CD4-positive, alpha-beta T cell (primary cell): Measurements from ENCODE around the gene POR. TPM values are rescaled to one million over a fixed set of nuclear protein-coding genes. Genes with fewer than 3 reads are reported as not detected.

Source experiments
- ATAC-seq: fragments of 200-7000 bp; cut with Tn5 transposase; one replicate; pipeline ENCODE4 v1.10.0; 2022; ENCODE audit warnings: mild to moderate bottlenecking; ENCODE audit not compliant: poor library complexity
- CTCF ChIA-PET: fragments of 350-600 bp; sonication (Branson Sonifier 250); formaldehyde crosslinking; loops from one replicate; lab custom pipeline; 2021; ENCODE audit warnings: antibody characterized with exemption, inconsistent platforms; lab: Charles Lee
- POLR2A ChIA-PET: fragments of 350-600 bp; sonication (Branson Sonifier 250); formaldehyde crosslinking; loops from one replicate; lab custom pipeline; 2021; ENCODE audit warnings: antibody characterized with exemption, inconsistent platforms; lab: Charles Lee
- DNase-seq, 14 experiments: peaks; one replicate each; pipeline ENCODE4 v3.0.0-alpha.2; 2013 to 2020; ENCODE audit warnings: mixed read lengths in 2 of 14
- H3K27ac ChIP-seq, 2 donors: one replicate each; pipeline versions ENCODE4 v1.5.1 to v1.7.0; 2013; ENCODE audit warnings: low read length in 2 of 2, low read depth in 1 of 2, mild to moderate bottlenecking in 1 of 2
- H3K27me3 ChIP-seq, 2 experiments: 1 replicate in 1 of 2; 2 replicates in 1 of 2; pipeline versions ENCODE4 v1.6.1 to v1.7.0; 2013; ENCODE audit warnings: low read length in 2 of 2, control low read depth in 1 of 2, mild to moderate bottlenecking in 1 of 2, moderate library complexity in 1 of 2; ENCODE audit not compliant: insufficient read depth in 2 of 2, control insufficient read depth in 1 of 2
- H3K36me3 ChIP-seq: one replicate; pipeline ENCODE4 v1.6.1; 2013; ENCODE audit warnings: low read length, control low read depth; ENCODE audit not compliant: insufficient read depth
- H3K4me1 ChIP-seq: one replicate; pipeline ENCODE4 v1.6.1; 2013; ENCODE audit warnings: low read length, control low read depth; ENCODE audit not compliant: insufficient read depth
- H3K4me3 ChIP-seq: one replicate; pipeline ENCODE4 v1.5.1; 2013; ENCODE audit warnings: mild to moderate bottlenecking, low read length, moderate library complexity
- H3K9me3 ChIP-seq, 2 experiments: 1 replicate in 1 of 2; 2 replicates in 1 of 2; pipeline versions ENCODE4 v1.6.1 to v1.7.0; 2013; ENCODE audit warnings: low read length in 2 of 2, mild to moderate bottlenecking in 2 of 2, control low read depth in 1 of 2, moderate library complexity in 1 of 2; ENCODE audit not compliant: control insufficient read depth in 1 of 2, insufficient read depth in 1 of 2
- H3K27ac Mint-ChIP-seq: one replicate; pipeline ENCODE4 v1.8.0; 2020; ENCODE audit warnings: mixed read lengths
- H3K27me3 Mint-ChIP-seq: one replicate; pipeline ENCODE4 v1.8.0; 2021; ENCODE audit warnings: mixed read lengths
- H3K36me3 Mint-ChIP-seq: one replicate; pipeline ENCODE4 v1.8.0; 2021; ENCODE audit warnings: low read depth, mixed read lengths
- H3K4me1 Mint-ChIP-seq: one replicate; pipeline ENCODE4 v1.8.0; 2021; ENCODE audit warnings: low read depth, mixed read lengths
- H3K4me3 Mint-ChIP-seq: one replicate; pipeline ENCODE4 v1.8.0; 2020; ENCODE audit warnings: mild to moderate bottlenecking, mixed read lengths
- H3K9me3 Mint-ChIP-seq: one replicate; pipeline ENCODE4 v1.8.0; 2020; ENCODE audit warnings: mixed read lengths
- intact Hi-C, 2 experiments: fragments of 100-400 bp; cut with DNase I in 1 of 2; cut with micrococcal nuclease in 1 of 2; formaldehyde crosslinking; loops; one replicate each; pipeline versions ENCODE4 v1.15.1 to v1.9.0; 2023 to 2025; cut with DNase I, micrococcal nuclease
- total RNA-seq, 174 experiments: library from RNA in 2 of 174; stranded (reverse) in 2 of 174; gene quantifications; one replicate each; pipeline ENCODE4 v1.2.3 and lab custom pipeline; 2021 to 2026
- TF ChIP-seq, protein P1 (sequence below): fragments of 200-600 bp; IDR thresholded peaks from one replicate; pipeline ENCODE4 v1.8.0; 2022; ENCODE audit warnings: antibody characterized with exemption, mild to moderate bottlenecking

The POR gene
- total RNA-seq, 2 experiments from 2014 or later: 44.2 to 54.8 TPM

DNA sequence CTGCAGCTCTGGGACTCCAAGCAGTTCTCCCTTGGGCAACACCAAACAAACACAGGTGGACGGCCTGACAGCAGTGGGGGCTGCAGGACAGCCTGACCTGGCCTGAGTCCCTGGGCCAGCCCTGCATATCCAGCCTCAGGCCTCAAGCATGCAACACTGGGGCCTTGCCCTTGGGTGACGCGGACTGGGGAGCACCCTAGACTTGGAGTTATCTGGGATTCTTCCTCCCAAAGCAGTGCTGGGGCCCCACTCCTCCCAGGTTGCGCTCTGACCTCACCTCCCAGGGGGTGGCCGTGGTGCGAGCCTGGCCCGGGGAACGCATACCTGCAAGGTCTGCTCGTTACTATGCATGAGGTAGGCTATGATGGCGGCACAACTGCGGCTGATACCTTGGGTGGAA is 85.6 kb downstream of the POR start:
- Histone ChIP-seq H3K9me3 (no peaks in the 10 kb centered on the region), H3K4me3 (no peak overlapping the region), H3K27me3 (no peaks in the 10 kb centered on the region), H3K4me1 (peaks cover 5% of the 10 kb centered on the region), H3K27ac (no peak overlapping the region), H3K36me3 (peaks cover 10% of the 10 kb centered on the region)
- DNase-seq (no peak), ATAC-seq (no peak)
- no peak overlapping the region for H3K27ac Mint-ChIP-seq
- no peaks in the 10 kb centered on the region for H3K27me3 Mint-ChIP-seq
- POLR2A ChIA-PET: no interaction called here
- H3K36me3 Mint-ChIP-seq: peaks cover 42% of the 10 kb centered on the region
- peaks cover 15% of the 10 kb centered on the region for H3K4me1 Mint-ChIP-seq
- H3K9me3 Mint-ChIP-seq: no peaks in the 10 kb centered on the region
- intact Hi-C loops: no loop called here
- TF ChIP-seq, protein P1, sequence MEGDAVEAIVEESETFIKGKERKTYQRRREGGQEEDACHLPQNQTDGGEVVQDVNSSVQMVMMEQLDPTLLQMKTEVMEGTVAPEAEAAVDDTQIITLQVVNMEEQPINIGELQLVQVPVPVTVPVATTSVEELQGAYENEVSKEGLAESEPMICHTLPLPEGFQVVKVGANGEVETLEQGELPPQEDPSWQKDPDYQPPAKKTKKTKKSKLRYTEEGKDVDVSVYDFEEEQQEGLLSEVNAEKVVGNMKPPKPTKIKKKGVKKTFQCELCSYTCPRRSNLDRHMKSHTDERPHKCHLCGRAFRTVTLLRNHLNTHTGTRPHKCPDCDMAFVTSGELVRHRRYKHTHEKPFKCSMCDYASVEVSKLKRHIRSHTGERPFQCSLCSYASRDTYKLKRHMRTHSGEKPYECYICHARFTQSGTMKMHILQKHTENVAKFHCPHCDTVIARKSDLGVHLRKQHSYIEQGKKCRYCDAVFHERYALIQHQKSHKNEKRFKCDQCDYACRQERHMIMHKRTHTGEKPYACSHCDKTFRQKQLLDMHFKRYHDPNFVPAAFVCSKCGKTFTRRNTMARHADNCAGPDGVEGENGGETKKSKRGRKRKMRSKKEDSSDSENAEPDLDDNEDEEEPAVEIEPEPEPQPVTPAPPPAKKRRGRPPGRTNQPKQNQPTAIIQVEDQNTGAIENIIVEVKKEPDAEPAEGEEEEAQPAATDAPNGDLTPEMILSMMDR: no peak
- H3K4me3 Mint-ChIP-seq: no peak overlapping the region
- CTCF ChIA-PET: interaction anchor here (0.7 to 1.6 kb wide), 2 partner anchors 20 to 225 kb away, joined by 4 read pairs; no protein-coding TSS in a partner anchor

DNA sequence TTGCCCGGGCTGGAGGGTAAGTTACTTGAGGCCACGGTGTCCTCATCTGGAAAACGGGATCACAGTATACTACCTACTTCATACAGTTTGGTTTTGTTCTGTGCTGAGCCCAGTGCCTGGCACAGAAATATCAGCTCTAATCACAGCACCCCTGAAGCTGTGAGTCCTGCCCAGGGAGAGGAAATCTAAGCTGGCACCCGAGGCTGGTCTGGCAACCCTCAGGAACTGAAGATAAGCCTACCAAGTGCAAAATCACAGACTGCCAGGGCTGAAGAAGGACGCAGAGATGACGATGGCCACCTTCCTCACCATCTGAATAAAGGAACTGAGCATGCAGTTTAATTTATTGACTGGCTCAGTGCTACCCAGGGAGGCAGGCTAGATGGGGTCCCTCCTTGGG is 87.2 kb downstream of the POR start:
- H3K27ac ChIP-seq: no peak overlapping the region
- H3K9me3 ChIP-seq: no peaks in the 10 kb centered on the region
- DNase-seq (no peak), ATAC-seq (no peak)
- Mint-ChIP-seq H3K9me3 (no peaks in the 10 kb centered on the region), H3K4me1 (peaks cover 7% of the 10 kb centered on the region), H3K36me3 (peaks cover 33% of the 10 kb centered on the region), H3K4me3 (no peak overlapping the region), H3K27me3 (no peaks in the 10 kb centered on the region), H3K27ac (no peak overlapping the region)
- intact Hi-C loops: no loop called here
- ChIA-PET CTCF (no interaction called here), POLR2A (no interaction called here)
- H3K4me1 ChIP-seq: peaks cover 2% of the 10 kb centered on the region
- peaks cover 10% of the 10 kb centered on the region for H3K36me3 ChIP-seq
- no peaks in the 10 kb centered on the region for H3K27me3 ChIP-seq
- TF ChIP-seq, protein P1: no peak
- H3K4me3 ChIP-seq: no peak overlapping the region

DNA sequence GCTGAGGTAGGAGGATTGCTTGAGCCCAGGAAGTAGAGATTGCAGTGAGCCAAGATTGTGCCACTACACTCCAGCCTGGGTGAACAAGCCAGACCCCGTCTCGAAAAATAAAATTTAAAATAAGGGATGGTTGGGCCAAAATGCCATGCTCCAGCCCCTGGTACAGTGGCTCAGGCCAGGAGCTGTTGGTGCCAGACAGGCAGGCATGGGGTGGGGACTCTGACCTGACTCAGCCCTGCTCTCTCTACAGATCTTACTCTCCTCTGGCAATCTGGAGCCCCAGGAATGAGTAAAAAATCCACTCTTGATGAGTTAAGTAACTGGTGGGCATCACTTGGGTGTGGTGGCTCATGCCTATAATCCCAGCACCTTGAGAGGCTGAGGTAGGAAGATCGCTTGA is 87.9 kb downstream of the POR start:
- Mint-ChIP-seq H3K4me3 (no peak overlapping the region), H3K4me1 (peaks cover under 1% of the 10 kb centered on the region), H3K27me3 (no peaks in the 10 kb centered on the region), H3K36me3 (peaks cover 27% of the 10 kb centered on the region), H3K9me3 (no peaks in the 10 kb centered on the region), H3K27ac (no peak overlapping the region)
- no peak for ATAC-seq
- POLR2A ChIA-PET: no interaction called here
- Histone ChIP-seq H3K27ac (no peak overlapping the region), H3K4me3 (no peak overlapping the region), H3K9me3 (no peaks in the 10 kb centered on the region), H3K4me1 (no peaks in the 10 kb centered on the region), H3K36me3 (peaks cover 10% of the 10 kb centered on the region), H3K27me3 (no peaks in the 10 kb centered on the region)
- DNase-seq: no peak
- intact Hi-C loops: no loop called here
- CTCF ChIA-PET: no interaction called here
- TF ChIP-seq, protein P1: no peak
